Loucy (cell line): ENCODE results near the gene DLG2.

Experiments
- H2AFZ ChIP-seq: fragments of 200-600 bp; sonication (generic); 2 replicates; pipeline ENCODE4 v1.6.0; 2016; ENCODE audit warnings: antibody characterized with exemption, mild to moderate bottlenecking, low read length, moderate library complexity
- H3F3A ChIP-seq: fragments of 200-600 bp; 2 replicates; pipeline ENCODE4 v1.6.0; 2016; ENCODE audit warnings: antibody characterized with exemption, low read depth, mild to moderate bottlenecking
- H3K27me3 ChIP-seq: fragments of 200-600 bp; sonication (generic); 2 replicates; pipeline ENCODE4 v1.6.1; 2014; ENCODE audit warnings: low read length, mild to moderate bottlenecking; ENCODE audit not compliant: insufficient read depth, poor library complexity, severe bottlenecking
- H3K36me3 ChIP-seq: fragments of 200-600 bp; sonication (generic); 2 replicates; pipeline ENCODE4 v1.6.1; 2016; ENCODE audit warnings: low read length; ENCODE audit not compliant: insufficient read depth
- H3K4me1 ChIP-seq: fragments of 200-600 bp; sonication (generic); 2 replicates; pipeline ENCODE4 v1.5.1; 2014; ENCODE audit warnings: low read length, mild to moderate bottlenecking; ENCODE audit not compliant: insufficient read depth, poor library complexity, severe bottlenecking
- H3K4me2 ChIP-seq: fragments of 200-600 bp; sonication (generic); 2 replicates; pipeline ENCODE4 v1.6.0; 2014; ENCODE audit warnings: antibody characterized with exemption, low read length, low read depth, mild to moderate bottlenecking; ENCODE audit not compliant: poor library complexity, severe bottlenecking
- H3K4me3 ChIP-seq: fragments of 200-600 bp; sonication (generic); 2 replicates; pipeline ENCODE4 v1.5.1; 2014; ENCODE audit warnings: low read length, mild to moderate bottlenecking, mixed read lengths; ENCODE audit not compliant: poor library complexity, severe bottlenecking
- H3K79me2 ChIP-seq: fragments of 200-600 bp; sonication (generic); 2 replicates; pipeline ENCODE4 v1.6.1; 2014; ENCODE audit warnings: low read length; ENCODE audit not compliant: insufficient read depth
- H3K9ac ChIP-seq: fragments of 200-600 bp; sonication (generic); 2 replicates; pipeline ENCODE4 v1.6.0; 2014; ENCODE audit warnings: mild to moderate bottlenecking, low read depth, low read length, moderate library complexity; ENCODE audit not compliant: poor library complexity, severe bottlenecking
- H3K9me2 ChIP-seq: fragments of 200-600 bp; sonication (generic); replicated peaks from 2 replicates; pipeline ENCODE4 v1.6.1; 2016; ENCODE audit warnings: low read depth, low read length, mixed read lengths
- H3K9me3 ChIP-seq: fragments of 200-600 bp; sonication (generic); 2 replicates; pipeline ENCODE4 v1.6.1; 2014; ENCODE audit warnings: mild to moderate bottlenecking, antibody characterized with exemption, low read length, low read depth; ENCODE audit not compliant: insufficient read depth
- H4K20me1 ChIP-seq: fragments of 200-600 bp; sonication (generic); 2 replicates; pipeline ENCODE4 v1.6.0; 2014; ENCODE audit warnings: antibody characterized with exemption, low read length, mild to moderate bottlenecking; ENCODE audit not compliant: insufficient read depth, poor library complexity, severe bottlenecking
- EZH2phosphoT487 ChIP-seq: fragments of 200-600 bp; IDR thresholded peaks from 2 replicates; pipeline ENCODE4 v1.6.1; 2018; ENCODE audit warnings: antibody characterized with exemption, mild to moderate bottlenecking, moderate library complexity, borderline replicate concordance
- TF ChIP-seq, protein P1 (sequence below): fragments of 200-600 bp; sonication (generic); conservative IDR thresholded peaks from 2 replicates; pipeline ENCODE4 v1.5.1; 2014; ENCODE audit warnings: mild to moderate bottlenecking, antibody characterized with exemption, low read length

DLG2 gene

GRCh38 chr11:85269109-85269508, 358.0 kb downstream of the DLG2 start:
- TF ChIP-seq, protein P1, sequence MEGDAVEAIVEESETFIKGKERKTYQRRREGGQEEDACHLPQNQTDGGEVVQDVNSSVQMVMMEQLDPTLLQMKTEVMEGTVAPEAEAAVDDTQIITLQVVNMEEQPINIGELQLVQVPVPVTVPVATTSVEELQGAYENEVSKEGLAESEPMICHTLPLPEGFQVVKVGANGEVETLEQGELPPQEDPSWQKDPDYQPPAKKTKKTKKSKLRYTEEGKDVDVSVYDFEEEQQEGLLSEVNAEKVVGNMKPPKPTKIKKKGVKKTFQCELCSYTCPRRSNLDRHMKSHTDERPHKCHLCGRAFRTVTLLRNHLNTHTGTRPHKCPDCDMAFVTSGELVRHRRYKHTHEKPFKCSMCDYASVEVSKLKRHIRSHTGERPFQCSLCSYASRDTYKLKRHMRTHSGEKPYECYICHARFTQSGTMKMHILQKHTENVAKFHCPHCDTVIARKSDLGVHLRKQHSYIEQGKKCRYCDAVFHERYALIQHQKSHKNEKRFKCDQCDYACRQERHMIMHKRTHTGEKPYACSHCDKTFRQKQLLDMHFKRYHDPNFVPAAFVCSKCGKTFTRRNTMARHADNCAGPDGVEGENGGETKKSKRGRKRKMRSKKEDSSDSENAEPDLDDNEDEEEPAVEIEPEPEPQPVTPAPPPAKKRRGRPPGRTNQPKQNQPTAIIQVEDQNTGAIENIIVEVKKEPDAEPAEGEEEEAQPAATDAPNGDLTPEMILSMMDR, result no peak
- no peak for TF ChIP-seq EZH2phosphoT487

DNA sequence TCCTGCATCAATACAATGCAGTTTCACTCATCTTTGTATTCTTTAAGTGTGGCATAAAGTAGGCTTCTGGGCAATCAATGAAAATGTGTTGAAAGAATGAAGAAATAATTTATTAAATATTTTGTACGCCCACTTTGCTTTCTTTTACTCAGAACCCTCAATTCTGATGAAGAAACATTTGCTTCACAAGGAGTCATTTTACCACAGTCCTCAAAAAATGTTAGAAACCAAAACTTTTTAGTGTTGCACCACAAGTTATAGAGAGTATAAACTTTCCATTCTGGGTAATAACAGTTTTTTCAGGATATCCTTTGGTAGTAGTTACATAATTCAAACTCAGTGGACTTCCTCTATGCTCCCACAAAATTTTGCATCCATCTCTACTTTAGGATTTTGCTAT, 360.5 kb downstream of the DLG2 start:
- H3K9ac ChIP-seq, result no peak overlapping the region

More at GRCh38 chr11:85269109-85269508, 358.0 kb downstream of the DLG2 start:
- no peaks in the 10 kb centered on the region for H3K4me1 ChIP-seq
- H3K9ac ChIP-seq, result no peak overlapping the region
- no peaks in the 10 kb centered on the region for H3K27me3 ChIP-seq
- H3K36me3 ChIP-seq, result no peaks in the 10 kb centered on the region
- no peaks in the 10 kb centered on the region for H3F3A ChIP-seq
- H3K79me2 ChIP-seq, result no peaks in the 10 kb centered on the region
- no peak overlapping the region for H3K4me3 ChIP-seq
- no peaks in the 10 kb centered on the region for H4K20me1 ChIP-seq
- H3K9me3 ChIP-seq, result no peaks in the 10 kb centered on the region
- no peak overlapping the region for H2AFZ ChIP-seq
- no peaks in the 10 kb centered on the region for H3K9me2 ChIP-seq
- H3K4me2 ChIP-seq, result no peak overlapping the region

GRCh38 chr11:85263328-85263727, 363.8 kb downstream of the DLG2 start:
- H3K9ac ChIP-seq, result no peak overlapping the region
- H3K27me3 ChIP-seq, result no peaks in the 10 kb centered on the region
- no peaks in the 10 kb centered on the region for H3K79me2 ChIP-seq

More for the DNA sequence above, 360.5 kb downstream of the DLG2 start:
- Histone ChIP-seq H3K79me2 (no peaks in the 10 kb centered on the region), H3K36me3 (no peaks in the 10 kb centered on the region), H4K20me1 (no peaks in the 10 kb centered on the region), H3K27me3 (no peaks in the 10 kb centered on the region), H3K4me3 (no peak overlapping the region), H3K4me2 (no peak overlapping the region), H3K9me2 (no peaks in the 10 kb centered on the region), H2AFZ (no peak overlapping the region), H3F3A (no peaks in the 10 kb centered on the region), H3K4me1 (no peaks in the 10 kb centered on the region), H3K9me3 (no peaks in the 10 kb centered on the region)
- no peak for TF ChIP-seq EZH2phosphoT487
- TF ChIP-seq, protein P1, result no peak

More at GRCh38 chr11:85263328-85263727, 363.8 kb downstream of the DLG2 start:
- H3K4me1 ChIP-seq, result no peaks in the 10 kb centered on the region
- no peaks in the 10 kb centered on the region for H4K20me1 ChIP-seq
- H3F3A ChIP-seq, result no peaks in the 10 kb centered on the region
- H3K9me2 ChIP-seq, result no peaks in the 10 kb centered on the region
- no peak overlapping the region for H3K4me2 ChIP-seq
- no peak overlapping the region for H2AFZ ChIP-seq
- H3K9me3 ChIP-seq, result no peaks in the 10 kb centered on the region
- H3K36me3 ChIP-seq, result no peaks in the 10 kb centered on the region
- H3K4me3 ChIP-seq, result no peak overlapping the region
- TF ChIP-seq EZH2phosphoT487, result no peak
- TF ChIP-seq, protein P1, result no peak
